CD14-positive monocyte (primary cell): Measurements from ENCODE around the gene CYBRD1. TPM values are rescaled to one million over a fixed set of nuclear protein-coding genes. Genes with fewer than 3 reads are reported as not detected.

ENCODE experiments used
- DNase-seq, 3 donors: peaks; one replicate each; pipeline ENCODE4 v3.0.0-alpha.2; 2011 to 2022
- H2AFZ ChIP-seq: 2 replicates; pipeline ENCODE4 v1.6.0; 2012; ENCODE audit warnings: mild to moderate bottlenecking, low read depth, low read length, inconsistent platforms; ENCODE audit not compliant: insufficient read depth, poor library complexity, severe bottlenecking
- H3K27ac ChIP-seq, 2 donors: 1 replicate in 1 of 2; 2 replicates in 1 of 2; pipeline ENCODE4 v1.5.1; 2012 to 2013; ENCODE audit warnings: low read length in 2 of 2, control low read depth in 1 of 2, inconsistent platforms in 1 of 2, low read depth in 1 of 2, mild to moderate bottlenecking in 1 of 2
- H3K27me3 ChIP-seq, 2 donors: one replicate each; pipeline versions ENCODE4 v1.6.0 to v1.6.1; 2011 to 2013; ENCODE audit warnings: low read length in 2 of 2; ENCODE audit not compliant: control insufficient read depth in 2 of 2, insufficient read depth in 2 of 2
- H3K36me3 ChIP-seq, 2 donors: replicated peaks in 1 of 2; 1 replicate in 1 of 2; 2 replicates in 1 of 2; pipeline versions ENCODE4 v1.5.1 to v1.6.1; 2012 to 2013; ENCODE audit warnings: low read length in 2 of 2, control low read depth in 1 of 2, inconsistent platforms in 1 of 2, mild to moderate bottlenecking in 1 of 2; ENCODE audit not compliant: insufficient read depth in 2 of 2, control insufficient read depth in 1 of 2
- H3K4me1 ChIP-seq, 2 donors: 1 replicate in 1 of 2; 2 replicates in 1 of 2; pipeline versions ENCODE4 v1.5.1 to v1.6.1; 2012 to 2013; ENCODE audit warnings: low read length in 2 of 2, control low read depth in 1 of 2, inconsistent platforms in 1 of 2, mild to moderate bottlenecking in 1 of 2, moderate library complexity in 1 of 2; ENCODE audit not compliant: insufficient read depth in 2 of 2, control insufficient read depth in 1 of 2
- H3K4me2 ChIP-seq: replicated peaks from 2 replicates; pipeline ENCODE3; 2012; ENCODE audit warnings: low read length, moderate library complexity, mild to moderate bottlenecking; ENCODE audit not compliant: poor library complexity, severe bottlenecking; ENCODE audit errors: extremely low read depth
- H3K4me3 ChIP-seq, 3 experiments: fragments of 200-600 bp in 1 of 3; sonication (generic) in 1 of 3; replicated peaks in 1 of 3; 1 replicate in 2 of 3; 2 replicates in 1 of 3; pipeline ENCODE4 v1.5.1; 2011 to 2013; ENCODE audit warnings: low read length in 3 of 3, mild to moderate bottlenecking in 3 of 3, control low read depth in 2 of 3, low read depth in 2 of 3, inconsistent platforms in 1 of 3, moderate library complexity in 1 of 3
- H3K79me2 ChIP-seq: 2 replicates; pipeline ENCODE4 v1.6.0; 2012; ENCODE audit warnings: mild to moderate bottlenecking, control low read depth, inconsistent platforms, low read length, moderate library complexity; ENCODE audit not compliant: insufficient read depth
- H3K9ac ChIP-seq: 2 replicates; pipeline ENCODE4 v1.6.0; 2017; ENCODE audit warnings: low read length, mild to moderate bottlenecking; ENCODE audit not compliant: insufficient read depth, poor library complexity, severe bottlenecking
- H3K9me3 ChIP-seq, 2 donors: replicated peaks in 1 of 2; 1 replicate in 1 of 2; 2 replicates in 1 of 2; pipeline versions ENCODE4 v1.5.1 to v1.6.1; 2012 to 2013; ENCODE audit warnings: low read length in 2 of 2, control low read depth in 1 of 2; ENCODE audit not compliant: control insufficient read depth in 1 of 2, insufficient read depth in 1 of 2
- H4K20me1 ChIP-seq: 2 replicates; pipeline ENCODE4 v1.6.0; 2012; ENCODE audit warnings: mild to moderate bottlenecking, low read length, control low read depth, moderate library complexity; ENCODE audit not compliant: insufficient read depth
- H3K27ac Mint-ChIP-seq, 7 donors: one replicate each; pipeline ENCODE4 v1.8.0; 2020; ENCODE audit warnings: mild to moderate bottlenecking in 7 of 7, mixed read lengths in 7 of 7, moderate library complexity in 6 of 7, inconsistent platforms in 2 of 7
- H3K27me3 Mint-ChIP-seq, 3 donors: one replicate each; pipeline ENCODE4 v1.8.0; 2021 to 2022; ENCODE audit warnings: low read depth in 3 of 3, mild to moderate bottlenecking in 3 of 3, mixed read lengths in 3 of 3, moderate library complexity in 3 of 3, inconsistent platforms in 1 of 3
- H3K36me3 Mint-ChIP-seq, 2 donors: one replicate each; pipeline ENCODE4 v1.8.0; 2020; ENCODE audit warnings: mixed read lengths in 2 of 2, inconsistent platforms in 1 of 2, mild to moderate bottlenecking in 1 of 2
- H3K4me1 Mint-ChIP-seq: one replicate; pipeline ENCODE4 v1.8.0; 2020; ENCODE audit warnings: mild to moderate bottlenecking, mixed read lengths
- H3K4me3 Mint-ChIP-seq, 2 donors: one replicate each; pipeline ENCODE4 v1.8.0; 2020; ENCODE audit warnings: mild to moderate bottlenecking in 2 of 2, mixed read lengths in 2 of 2, moderate library complexity in 1 of 2
- H3K9me3 Mint-ChIP-seq, 7 donors: one replicate each; pipeline ENCODE4 v1.8.0; 2020 to 2022; ENCODE audit warnings: mixed read lengths in 7 of 7, mild to moderate bottlenecking in 6 of 7, moderate library complexity in 6 of 7, inconsistent platforms in 2 of 7
- CTCF ChIP-seq: fragments of 200-600 bp; IDR thresholded peaks from one replicate; pipeline ENCODE4 v1.8.0; 2022; ENCODE audit warnings: antibody characterized with exemption, mild to moderate bottlenecking
- WGBS: methylation state at CpG from one replicate; pipeline ENCODE4 v1.1.5; 2013; ENCODE audit warnings: missing lambda C conversion rate; ENCODE audit not compliant: insufficient coverage; 5-methylcytosine and 5-hydroxymethylcytosine counted together
- intact Hi-C, 2 donors: fragments of 100-400 bp; cut with micrococcal nuclease; formaldehyde crosslinking; loops; one replicate each; pipeline versions ENCODE4 v1.15.0 to v1.15.1; 2023
- polyA plus RNA-seq, 3 donors: library from polyadenylated mRNA; depleted of rRNA in 1 of 3; unstranded in 2 of 3; stranded (reverse) in 1 of 3; fragments of 300-500 nt in 2 of 3; fragments of >200 nt in 1 of 3; fragmentation: Illumina TruSeq in 2 of 3; gene quantifications; 1 replicate in 2 of 3; 2 replicates in 1 of 3; pipeline ENCODE4 v1.2.3, GENCODE V29; 2012 to 2021

The CYBRD1 gene
- polyA plus RNA-seq, 3 donors, result 21.7 to 61.0 (median 47.3) TPM

DNA sequence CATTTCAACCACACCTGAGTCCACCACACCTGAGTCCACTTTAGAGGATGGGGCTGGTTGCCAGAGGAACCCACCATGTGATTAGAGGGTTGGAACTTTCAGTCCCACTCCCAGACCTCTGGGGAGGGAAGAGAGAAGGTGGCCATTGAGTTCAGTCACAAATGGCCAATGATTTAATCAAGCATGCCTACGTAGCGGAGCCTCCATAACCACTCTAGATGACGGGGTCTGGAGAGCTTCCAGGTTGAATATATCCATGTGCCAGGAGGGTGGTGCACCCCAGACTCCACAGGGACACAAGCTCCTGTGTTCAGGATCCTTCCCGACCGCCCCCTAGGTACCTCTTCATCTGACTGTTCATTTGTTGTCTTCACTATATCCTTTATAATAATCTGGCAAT is 53.3 kb downstream of the CYBRD1 start:
- Histone ChIP-seq H3K27me3 (no peaks in the 10 kb centered on the region), H3K4me3 (no peak overlapping the region), H3K9me3 (no peaks in the 10 kb centered on the region), H3K4me1 (no peaks in the 10 kb centered on the region), H3K9ac (no peak overlapping the region), H3K27ac (no peak overlapping the region), H4K20me1 (no peaks in the 10 kb centered on the region), H3K79me2 (no peaks in the 10 kb centered on the region), H2AFZ (no peak overlapping the region), H3K4me2 (no peak overlapping the region), H3K36me3 (no peaks in the 10 kb centered on the region)
- 89% methylated on average over 3 of the region's 5 CpGs for WGBS
- intact Hi-C loops, result loop anchor here in 1 of 2 donors (10.0 kb wide), 2 partner anchors 129 to 529 kb away; partner anchors contain the start of gene DLX2
- no peak for DNase-seq
- Mint-ChIP-seq H3K27ac (no peak overlapping the region), H3K4me1 (peaks cover 4% of the 10 kb centered on the region), H3K27me3 (peaks cover 4 to 6% (median 4%) of the 10 kb centered on the region in 3 donors), H3K9me3 (peaks cover 0 to under 1% (median 0%) of the 10 kb centered on the region in 7 donors), H3K4me3 (no peak overlapping the region), H3K36me3 (no peaks in the 10 kb centered on the region)
- TF ChIP-seq CTCF, result no peak

DNA sequence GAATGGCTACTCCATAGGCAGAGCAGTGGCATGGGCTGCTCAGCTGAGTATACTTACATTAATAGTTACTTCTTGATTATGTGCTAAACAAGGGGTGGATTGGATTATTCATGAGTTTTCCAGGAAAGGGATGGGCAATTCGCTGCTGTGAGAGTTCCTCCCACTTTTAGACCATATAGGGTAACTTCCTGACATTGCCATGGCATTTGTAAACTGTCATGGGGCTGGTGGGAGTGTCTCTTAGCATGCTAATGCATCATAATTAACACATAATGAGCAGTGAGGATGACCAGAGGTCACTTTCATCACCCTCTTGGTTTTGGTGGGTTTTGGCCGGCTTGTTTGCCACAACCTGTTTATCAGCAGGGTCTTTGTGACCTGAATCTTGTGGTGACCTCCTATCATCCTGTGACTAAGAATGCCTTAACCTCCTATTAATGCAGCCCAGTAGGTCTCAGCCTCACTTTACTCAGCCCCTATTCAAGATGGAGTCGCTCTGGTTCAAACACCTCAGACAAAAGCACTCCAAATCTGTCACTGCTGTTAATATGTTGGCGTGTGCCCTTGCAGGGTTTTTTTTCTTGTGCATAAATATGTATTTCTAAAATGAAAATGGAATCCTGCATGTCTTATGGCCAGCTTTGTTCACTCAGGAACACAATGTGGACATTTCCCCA is 56.0 kb downstream of the CYBRD1 start:
- Histone ChIP-seq H3K4me1 (no peaks in the 10 kb centered on the region), H3K79me2 (no peaks in the 10 kb centered on the region), H3K4me2 (no peak overlapping the region), H3K4me3 (no peak overlapping the region), H4K20me1 (no peaks in the 10 kb centered on the region), H3K9me3 (no peaks in the 10 kb centered on the region), H3K36me3 (no peaks in the 10 kb centered on the region), H3K9ac (no peak overlapping the region), H2AFZ (no peak overlapping the region), H3K27me3 (no peaks in the 10 kb centered on the region), H3K27ac (no peak overlapping the region)
- Mint-ChIP-seq H3K36me3 (no peaks in the 10 kb centered on the region), H3K4me1 (peaks cover 4% of the 10 kb centered on the region), H3K9me3 (peaks cover 0 to 2% (median 0%) of the 10 kb centered on the region in 7 donors), H3K4me3 (no peak overlapping the region), H3K27ac (no peak overlapping the region), H3K27me3 (peaks cover 0 to 6% (median 4%) of the 10 kb centered on the region in 3 donors)
- intact Hi-C loops, result loop anchor here in 1 of 2 donors (10.0 kb wide), 2 partner anchors 127 to 527 kb away; partner anchors contain the start of gene DLX2
- 91% methylated on average over 1 of the region's 4 CpGs for WGBS
- no peak for TF ChIP-seq CTCF
- no peak for DNase-seq
